ENCODE measurements around the gene ATP2B2. TPM values are rescaled to one million over a fixed set of nuclear protein-coding genes. Genes with fewer than 3 reads are reported as not detected.

ATP2B2 gene
- total and polyA plus RNA-seq, 2 experiments from 2014 or later = 0.42 to 0.63 TPM

DNA sequence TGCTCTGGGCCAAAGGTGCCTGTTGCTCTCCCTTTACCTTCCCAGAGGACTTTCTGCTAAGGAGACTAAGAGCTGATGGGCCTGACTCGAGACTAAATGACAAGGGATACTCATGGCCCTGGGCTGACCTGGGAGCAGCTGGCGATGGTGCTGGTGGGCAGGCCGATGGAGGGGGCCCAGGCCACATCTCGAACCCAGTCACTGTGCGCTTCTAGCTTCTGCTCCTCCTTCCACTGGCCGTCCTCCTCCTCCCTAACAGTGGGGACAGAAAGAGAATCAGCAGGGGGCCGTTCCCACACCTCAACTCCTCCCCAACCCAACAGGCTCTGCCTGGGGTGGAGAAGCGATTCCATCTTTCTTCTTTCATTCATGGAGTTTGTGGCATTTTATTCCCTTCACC, 200.5 kb downstream of the ATP2B2 start:
- Histone ChIP-seq H3K36me3 (ENCODE audit: insufficient read depth) (peaks cover 55% of the 10 kb centered on the region), H3F3A (replicated peaks; ENCODE audit: low read depth) (no peaks in the 10 kb centered on the region), H3K79me2 (replicated peaks; ENCODE audit: insufficient read depth) (no peaks in the 10 kb centered on the region), H2AFZ (no peak overlapping the region), H3K27me3 (ENCODE audit: insufficient read depth) (no peaks in the 10 kb centered on the region), H3K27ac (ENCODE audit: low read depth) (no peak overlapping the region), H3K9me2 (ENCODE audit: insufficient read depth) (no peaks in the 10 kb centered on the region), H3K4me1 (ENCODE audit: insufficient read depth) (no peaks in the 10 kb centered on the region), H3K4me3 (no peak overlapping the region), H4K20me1 (replicated peaks; ENCODE audit: insufficient read depth) (peaks cover 8% of the 10 kb centered on the region), H3K4me2 (no peak overlapping the region)
- Mint-ChIP-seq H3K27ac (no peak overlapping the region), H3K4me3 (no peak overlapping the region), H3K9me3 (no peaks in the 10 kb centered on the region; the same call in 2 of the 3 replicates), H3K36me3 (ENCODE audit: low read depth) (peaks cover 85% of the 10 kb centered on the region), H3K27me3 (ENCODE audit: insufficient read depth, low read depth, poor library complexity) (peaks cover 7% of the 10 kb centered on the region), H3K4me1 (peaks cover 2% of the 10 kb centered on the region; the same call in 1 of the 3 replicates)
- TF ChIP-seq, protein P1, sequence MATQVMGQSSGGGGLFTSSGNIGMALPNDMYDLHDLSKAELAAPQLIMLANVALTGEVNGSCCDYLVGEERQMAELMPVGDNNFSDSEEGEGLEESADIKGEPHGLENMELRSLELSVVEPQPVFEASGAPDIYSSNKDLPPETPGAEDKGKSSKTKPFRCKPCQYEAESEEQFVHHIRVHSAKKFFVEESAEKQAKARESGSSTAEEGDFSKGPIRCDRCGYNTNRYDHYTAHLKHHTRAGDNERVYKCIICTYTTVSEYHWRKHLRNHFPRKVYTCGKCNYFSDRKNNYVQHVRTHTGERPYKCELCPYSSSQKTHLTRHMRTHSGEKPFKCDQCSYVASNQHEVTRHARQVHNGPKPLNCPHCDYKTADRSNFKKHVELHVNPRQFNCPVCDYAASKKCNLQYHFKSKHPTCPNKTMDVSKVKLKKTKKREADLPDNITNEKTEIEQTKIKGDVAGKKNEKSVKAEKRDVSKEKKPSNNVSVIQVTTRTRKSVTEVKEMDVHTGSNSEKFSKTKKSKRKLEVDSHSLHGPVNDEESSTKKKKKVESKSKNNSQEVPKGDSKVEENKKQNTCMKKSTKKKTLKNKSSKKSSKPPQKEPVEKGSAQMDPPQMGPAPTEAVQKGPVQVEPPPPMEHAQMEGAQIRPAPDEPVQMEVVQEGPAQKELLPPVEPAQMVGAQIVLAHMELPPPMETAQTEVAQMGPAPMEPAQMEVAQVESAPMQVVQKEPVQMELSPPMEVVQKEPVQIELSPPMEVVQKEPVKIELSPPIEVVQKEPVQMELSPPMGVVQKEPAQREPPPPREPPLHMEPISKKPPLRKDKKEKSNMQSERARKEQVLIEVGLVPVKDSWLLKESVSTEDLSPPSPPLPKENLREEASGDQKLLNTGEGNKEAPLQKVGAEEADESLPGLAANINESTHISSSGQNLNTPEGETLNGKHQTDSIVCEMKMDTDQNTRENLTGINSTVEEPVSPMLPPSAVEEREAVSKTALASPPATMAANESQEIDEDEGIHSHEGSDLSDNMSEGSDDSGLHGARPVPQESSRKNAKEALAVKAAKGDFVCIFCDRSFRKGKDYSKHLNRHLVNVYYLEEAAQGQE (IDR thresholded peaks at IDR 0.05; ENCODE audit: unreplicated experiment) = no peak
- TF ChIP-seq, protein P2, sequence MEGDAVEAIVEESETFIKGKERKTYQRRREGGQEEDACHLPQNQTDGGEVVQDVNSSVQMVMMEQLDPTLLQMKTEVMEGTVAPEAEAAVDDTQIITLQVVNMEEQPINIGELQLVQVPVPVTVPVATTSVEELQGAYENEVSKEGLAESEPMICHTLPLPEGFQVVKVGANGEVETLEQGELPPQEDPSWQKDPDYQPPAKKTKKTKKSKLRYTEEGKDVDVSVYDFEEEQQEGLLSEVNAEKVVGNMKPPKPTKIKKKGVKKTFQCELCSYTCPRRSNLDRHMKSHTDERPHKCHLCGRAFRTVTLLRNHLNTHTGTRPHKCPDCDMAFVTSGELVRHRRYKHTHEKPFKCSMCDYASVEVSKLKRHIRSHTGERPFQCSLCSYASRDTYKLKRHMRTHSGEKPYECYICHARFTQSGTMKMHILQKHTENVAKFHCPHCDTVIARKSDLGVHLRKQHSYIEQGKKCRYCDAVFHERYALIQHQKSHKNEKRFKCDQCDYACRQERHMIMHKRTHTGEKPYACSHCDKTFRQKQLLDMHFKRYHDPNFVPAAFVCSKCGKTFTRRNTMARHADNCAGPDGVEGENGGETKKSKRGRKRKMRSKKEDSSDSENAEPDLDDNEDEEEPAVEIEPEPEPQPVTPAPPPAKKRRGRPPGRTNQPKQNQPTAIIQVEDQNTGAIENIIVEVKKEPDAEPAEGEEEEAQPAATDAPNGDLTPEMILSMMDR (conservative IDR thresholded peaks at IDR 0.05; ENCODE audit: low read depth in 2 of 2) = no peak
- TF ChIP-seq JUNB (IDR thresholded peaks at IDR 0.05; ENCODE audit: unreplicated experiment) (no peak), STAT1 (IDR thresholded peaks at IDR 0.05; ENCODE audit: unreplicated experiment) (no peak), ZNF114 (CRISPR knock-in tag; IDR thresholded peaks at IDR 0.05) (no peak), NANOG (IDR thresholded peaks at IDR 0.05; ENCODE audit: borderline replicate concordance) (no peak), POLR2AphosphoS5 (IDR thresholded peaks at IDR 0.05; ENCODE audit: low read depth) (no peak), EZH2 (IDR thresholded peaks at IDR 0.05; ENCODE audit: low read depth, unreplicated experiment) (no peak), ZNF331 (CRISPR knock-in tag; IDR thresholded peaks at IDR 0.05; ENCODE audit: low read depth) (no peak), CREB1 (CRISPR knock-in tag; IDR thresholded peaks at IDR 0.05; ENCODE audit: low read depth) (no peak), EZH2phosphoT487 (IDR thresholded peaks at IDR 0.05; ENCODE audit: unreplicated experiment) (no peak)
- TF ChIP-seq, protein P3, sequence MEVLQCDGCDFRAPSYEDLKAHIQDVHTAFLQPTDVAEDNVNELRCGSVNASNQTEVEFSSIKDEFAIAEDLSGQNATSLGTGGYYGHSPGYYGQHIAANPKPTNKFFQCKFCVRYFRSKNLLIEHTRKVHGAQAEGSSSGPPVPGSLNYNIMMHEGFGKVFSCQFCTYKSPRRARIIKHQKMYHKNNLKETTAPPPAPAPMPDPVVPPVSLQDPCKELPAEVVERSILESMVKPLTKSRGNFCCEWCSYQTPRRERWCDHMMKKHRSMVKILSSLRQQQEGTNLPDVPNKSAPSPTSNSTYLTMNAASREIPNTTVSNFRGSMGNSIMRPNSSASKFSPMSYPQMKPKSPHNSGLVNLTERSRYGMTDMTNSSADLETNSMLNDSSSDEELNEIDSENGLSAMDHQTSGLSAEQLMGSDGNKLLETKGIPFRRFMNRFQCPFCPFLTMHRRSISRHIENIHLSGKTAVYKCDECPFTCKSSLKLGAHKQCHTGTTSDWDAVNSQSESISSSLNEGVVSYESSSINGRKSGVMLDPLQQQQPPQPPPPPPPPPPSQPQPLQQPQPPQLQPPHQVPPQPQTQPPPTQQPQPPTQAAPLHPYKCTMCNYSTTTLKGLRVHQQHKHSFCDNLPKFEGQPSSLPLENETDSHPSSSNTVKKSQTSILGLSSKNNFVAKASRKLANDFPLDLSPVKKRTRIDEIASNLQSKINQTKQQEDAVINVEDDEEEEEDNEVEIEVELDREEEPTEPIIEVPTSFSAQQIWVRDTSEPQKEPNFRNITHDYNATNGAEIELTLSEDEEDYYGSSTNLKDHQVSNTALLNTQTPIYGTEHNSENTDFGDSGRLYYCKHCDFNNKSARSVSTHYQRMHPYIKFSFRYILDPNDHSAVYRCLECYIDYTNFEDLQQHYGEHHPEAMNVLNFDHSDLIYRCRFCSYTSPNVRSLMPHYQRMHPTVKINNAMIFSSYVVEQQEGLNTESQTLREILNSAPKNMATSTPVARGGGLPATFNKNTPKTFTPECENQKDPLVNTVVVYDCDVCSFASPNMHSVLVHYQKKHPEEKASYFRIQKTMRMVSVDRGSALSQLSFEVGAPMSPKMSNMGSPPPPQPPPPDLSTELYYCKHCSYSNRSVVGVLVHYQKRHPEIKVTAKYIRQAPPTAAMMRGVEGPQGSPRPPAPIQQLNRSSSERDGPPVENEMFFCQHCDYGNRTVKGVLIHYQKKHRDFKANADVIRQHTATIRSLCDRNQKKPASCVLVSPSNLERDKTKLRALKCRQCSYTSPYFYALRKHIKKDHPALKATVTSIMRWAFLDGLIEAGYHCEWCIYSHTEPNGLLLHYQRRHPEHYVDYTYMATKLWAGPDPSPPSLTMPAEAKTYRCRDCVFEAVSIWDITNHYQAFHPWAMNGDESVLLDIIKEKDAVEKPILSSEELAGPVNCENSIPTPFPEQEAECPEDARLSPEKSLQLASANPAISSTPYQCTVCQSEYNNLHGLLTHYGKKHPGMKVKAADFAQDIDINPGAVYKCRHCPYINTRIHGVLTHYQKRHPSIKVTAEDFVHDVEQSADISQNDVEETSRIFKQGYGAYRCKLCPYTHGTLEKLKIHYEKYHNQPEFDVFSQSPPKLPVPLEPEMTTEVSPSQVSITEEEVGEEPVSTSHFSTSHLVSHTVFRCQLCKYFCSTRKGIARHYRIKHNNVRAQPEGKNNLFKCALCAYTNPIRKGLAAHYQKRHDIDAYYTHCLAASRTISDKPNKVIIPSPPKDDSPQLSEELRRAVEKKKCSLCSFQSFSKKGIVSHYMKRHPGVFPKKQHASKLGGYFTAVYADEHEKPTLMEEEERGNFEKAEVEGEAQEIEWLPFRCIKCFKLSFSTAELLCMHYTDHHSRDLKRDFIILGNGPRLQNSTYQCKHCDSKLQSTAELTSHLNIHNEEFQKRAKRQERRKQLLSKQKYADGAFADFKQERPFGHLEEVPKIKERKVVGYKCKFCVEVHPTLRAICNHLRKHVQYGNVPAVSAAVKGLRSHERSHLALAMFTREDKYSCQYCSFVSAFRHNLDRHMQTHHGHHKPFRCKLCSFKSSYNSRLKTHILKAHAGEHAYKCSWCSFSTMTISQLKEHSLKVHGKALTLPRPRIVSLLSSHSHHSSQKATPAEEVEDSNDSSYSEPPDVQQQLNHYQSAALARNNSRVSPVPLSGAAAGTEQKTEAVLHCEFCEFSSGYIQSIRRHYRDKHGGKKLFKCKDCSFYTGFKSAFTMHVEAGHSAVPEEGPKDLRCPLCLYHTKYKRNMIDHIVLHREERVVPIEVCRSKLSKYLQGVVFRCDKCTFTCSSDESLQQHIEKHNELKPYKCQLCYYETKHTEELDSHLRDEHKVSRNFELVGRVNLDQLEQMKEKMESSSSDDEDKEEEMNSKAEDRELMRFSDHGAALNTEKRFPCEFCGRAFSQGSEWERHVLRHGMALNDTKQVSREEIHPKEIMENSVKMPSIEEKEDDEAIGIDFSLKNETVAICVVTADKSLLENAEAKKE (CRISPR knock-in tag; IDR thresholded peaks at IDR 0.05) = no peak
- TF ChIP-seq, protein P4, sequence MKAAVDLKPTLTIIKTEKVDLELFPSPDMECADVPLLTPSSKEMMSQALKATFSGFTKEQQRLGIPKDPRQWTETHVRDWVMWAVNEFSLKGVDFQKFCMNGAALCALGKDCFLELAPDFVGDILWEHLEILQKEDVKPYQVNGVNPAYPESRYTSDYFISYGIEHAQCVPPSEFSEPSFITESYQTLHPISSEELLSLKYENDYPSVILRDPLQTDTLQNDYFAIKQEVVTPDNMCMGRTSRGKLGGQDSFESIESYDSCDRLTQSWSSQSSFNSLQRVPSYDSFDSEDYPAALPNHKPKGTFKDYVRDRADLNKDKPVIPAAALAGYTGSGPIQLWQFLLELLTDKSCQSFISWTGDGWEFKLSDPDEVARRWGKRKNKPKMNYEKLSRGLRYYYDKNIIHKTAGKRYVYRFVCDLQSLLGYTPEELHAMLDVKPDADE (IDR thresholded peaks at IDR 0.05) = no peak
- no peak for DNase-seq (ENCODE audit: low spot score)
- no peak for ATAC-seq

All from GM23338 (cell line).